ENCODE measurements around the gene EPN2. TPM values are rescaled to one million over a fixed set of nuclear protein-coding genes. Genes with fewer than 3 reads are reported as not detected.

EPN2 gene
- total RNA-seq, 1 experiment from 2014 or later, result 73.1 TPM

DNA sequence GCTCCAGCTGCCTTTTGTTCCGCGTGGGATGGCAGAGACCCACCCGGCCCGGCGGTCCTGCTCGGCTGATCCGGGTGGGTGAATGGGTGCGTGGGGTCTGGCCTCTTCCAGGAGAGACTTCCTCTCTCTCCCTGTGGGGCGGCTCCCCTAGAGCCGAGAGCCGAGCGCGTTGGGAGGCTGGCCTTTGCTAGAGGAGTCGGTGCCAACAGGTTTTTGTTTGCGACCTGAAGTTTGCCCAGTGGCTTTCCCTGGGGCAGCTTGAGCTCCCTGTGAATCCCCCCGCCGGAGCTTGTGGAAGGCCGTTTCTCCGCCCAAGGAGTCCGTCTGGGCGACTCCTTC lies 970 bp downstream of the EPN2 start:
- BruUV-seq (replicated peaks), result no TSS peak
- ATAC-seq (no peak), DNase-seq (ENCODE audit: low read depth, low spot score) (no peak)
- peaks cover 53% of the 10 kb centered on the region for H3K79me2 ChIP-seq (ENCODE audit: insufficient read depth, low read length)
- peak overlapping the region; percentile 94 for H3K9ac ChIP-seq (ENCODE audit: low read length)
- intact Hi-C loops (cut with micrococcal nuclease), result no loop called here
- H3K4me3 ChIP-seq (replicated peaks in 1 of 2; ENCODE audit: low read depth in 1 of 2, low read length in 2 of 2), result peak overlapping the region; percentile 95 to 99
- H2AFZ ChIP-seq (ENCODE audit: low read depth, low read length, poor library complexity, severe bottlenecking), result no peak overlapping the region
- ChIA-PET POLR2A (interaction anchor here (1.1 to 1.2 kb wide), 2 partner anchors 9 to 85 kb away, joined by 3 read pairs; no protein-coding TSS in a partner anchor), CTCF (no interaction called here), RAD21 (ENCODE audit: low non-redundant PET in 1 of 2, low total read pairs in 2 of 2, uncharacterized antibody in 2 of 2, unreplicated experiment in 2 of 2) (no interaction called here)
- no peaks in the 10 kb centered on the region for H4K20me1 ChIP-seq (ENCODE audit: insufficient read depth)
- H3K27me3 ChIP-seq (ENCODE audit: insufficient read depth, low read length), result no peaks in the 10 kb centered on the region
- H3K27ac ChIP-seq (ENCODE audit: low read depth, low read length), result peak overlapping the region; percentile 98
- peaks cover 0 to 7% of the 10 kb centered on the region in 2 experiments; a peak in 1 of 4 replicates for H3K36me3 ChIP-seq (ENCODE audit: control insufficient read depth in 1 of 2, insufficient read depth in 2 of 2, low read length in 2 of 2)
- no peaks in the 10 kb centered on the region for H3K9me2 ChIP-seq (ENCODE audit: insufficient read depth)
- H3K9me3 ChIP-seq (ENCODE audit: control insufficient read depth in 1 of 2, insufficient read depth in 1 of 2, low read depth in 1 of 2, low read length in 2 of 2), result no peaks in the 10 kb centered on the region
- peak overlapping the region; percentile 91 for H3K4me2 ChIP-seq (ENCODE audit: low read length)
- TF ChIP-seq CBX3 (IDR thresholded peaks at IDR 0.05; ENCODE audit: low read depth), result no peak
- no peak for TF ChIP-seq SRF (IDR thresholded peaks at IDR 0.05; ENCODE audit: low read depth)
- no peak for TF ChIP-seq TCF7L2 (IDR thresholded peaks at IDR 0.05; ENCODE audit: borderline replicate concordance, extremely low read depth, insufficient read depth, insufficient read length)
- no peak for TF ChIP-seq JUND (IDR thresholded peaks at IDR 0.05)
- TF ChIP-seq, protein P1, sequence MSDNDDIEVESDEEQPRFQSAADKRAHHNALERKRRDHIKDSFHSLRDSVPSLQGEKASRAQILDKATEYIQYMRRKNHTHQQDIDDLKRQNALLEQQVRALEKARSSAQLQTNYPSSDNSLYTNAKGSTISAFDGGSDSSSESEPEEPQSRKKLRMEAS (IDR thresholded peaks at IDR 0.05), result no peak
- no peak for TF ChIP-seq SIN3A (IDR thresholded peaks at IDR 0.05; ENCODE audit: low read depth)
- TF ChIP-seq EGR1 (IDR thresholded peaks at IDR 0.05; ENCODE audit: low read depth), result no peak
- no peak for TF ChIP-seq RAD21 (IDR thresholded peaks at IDR 0.05; ENCODE audit: low read depth)
- TF ChIP-seq EZH2phosphoT487 (IDR thresholded peaks at IDR 0.05; ENCODE audit: borderline replicate concordance), result no peak
- no peak for TF ChIP-seq ZFX (IDR thresholded peaks at IDR 0.05)
- TF ChIP-seq, protein P2, sequence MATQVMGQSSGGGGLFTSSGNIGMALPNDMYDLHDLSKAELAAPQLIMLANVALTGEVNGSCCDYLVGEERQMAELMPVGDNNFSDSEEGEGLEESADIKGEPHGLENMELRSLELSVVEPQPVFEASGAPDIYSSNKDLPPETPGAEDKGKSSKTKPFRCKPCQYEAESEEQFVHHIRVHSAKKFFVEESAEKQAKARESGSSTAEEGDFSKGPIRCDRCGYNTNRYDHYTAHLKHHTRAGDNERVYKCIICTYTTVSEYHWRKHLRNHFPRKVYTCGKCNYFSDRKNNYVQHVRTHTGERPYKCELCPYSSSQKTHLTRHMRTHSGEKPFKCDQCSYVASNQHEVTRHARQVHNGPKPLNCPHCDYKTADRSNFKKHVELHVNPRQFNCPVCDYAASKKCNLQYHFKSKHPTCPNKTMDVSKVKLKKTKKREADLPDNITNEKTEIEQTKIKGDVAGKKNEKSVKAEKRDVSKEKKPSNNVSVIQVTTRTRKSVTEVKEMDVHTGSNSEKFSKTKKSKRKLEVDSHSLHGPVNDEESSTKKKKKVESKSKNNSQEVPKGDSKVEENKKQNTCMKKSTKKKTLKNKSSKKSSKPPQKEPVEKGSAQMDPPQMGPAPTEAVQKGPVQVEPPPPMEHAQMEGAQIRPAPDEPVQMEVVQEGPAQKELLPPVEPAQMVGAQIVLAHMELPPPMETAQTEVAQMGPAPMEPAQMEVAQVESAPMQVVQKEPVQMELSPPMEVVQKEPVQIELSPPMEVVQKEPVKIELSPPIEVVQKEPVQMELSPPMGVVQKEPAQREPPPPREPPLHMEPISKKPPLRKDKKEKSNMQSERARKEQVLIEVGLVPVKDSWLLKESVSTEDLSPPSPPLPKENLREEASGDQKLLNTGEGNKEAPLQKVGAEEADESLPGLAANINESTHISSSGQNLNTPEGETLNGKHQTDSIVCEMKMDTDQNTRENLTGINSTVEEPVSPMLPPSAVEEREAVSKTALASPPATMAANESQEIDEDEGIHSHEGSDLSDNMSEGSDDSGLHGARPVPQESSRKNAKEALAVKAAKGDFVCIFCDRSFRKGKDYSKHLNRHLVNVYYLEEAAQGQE (IDR thresholded peaks at IDR 0.05; ENCODE audit: low read depth), result no peak
- no peak for TF ChIP-seq SP1 (IDR thresholded peaks at IDR 0.05; ENCODE audit: low read depth)
- no peak for TF ChIP-seq ELF1 (IDR thresholded peaks at IDR 0.05; ENCODE audit: borderline replicate concordance, low read depth)
- TF ChIP-seq YY1 (IDR thresholded peaks at IDR 0.05; ENCODE audit: extremely low read depth, insufficient replicate concordance, low read depth, low read length), result no peak
- TF ChIP-seq FOSL1 (IDR thresholded peaks at IDR 0.05; ENCODE audit: low read depth), result no peak
- no peak for TF ChIP-seq POLR2A (IDR thresholded peaks at IDR 0.05; ENCODE audit: borderline replicate concordance, extremely low read depth, insufficient read depth, insufficient read length)
- TF ChIP-seq ZNF274 (IDR thresholded peaks at IDR 0.05; ENCODE audit: low read depth, low read length), result no peak
- TF ChIP-seq, protein P3, sequence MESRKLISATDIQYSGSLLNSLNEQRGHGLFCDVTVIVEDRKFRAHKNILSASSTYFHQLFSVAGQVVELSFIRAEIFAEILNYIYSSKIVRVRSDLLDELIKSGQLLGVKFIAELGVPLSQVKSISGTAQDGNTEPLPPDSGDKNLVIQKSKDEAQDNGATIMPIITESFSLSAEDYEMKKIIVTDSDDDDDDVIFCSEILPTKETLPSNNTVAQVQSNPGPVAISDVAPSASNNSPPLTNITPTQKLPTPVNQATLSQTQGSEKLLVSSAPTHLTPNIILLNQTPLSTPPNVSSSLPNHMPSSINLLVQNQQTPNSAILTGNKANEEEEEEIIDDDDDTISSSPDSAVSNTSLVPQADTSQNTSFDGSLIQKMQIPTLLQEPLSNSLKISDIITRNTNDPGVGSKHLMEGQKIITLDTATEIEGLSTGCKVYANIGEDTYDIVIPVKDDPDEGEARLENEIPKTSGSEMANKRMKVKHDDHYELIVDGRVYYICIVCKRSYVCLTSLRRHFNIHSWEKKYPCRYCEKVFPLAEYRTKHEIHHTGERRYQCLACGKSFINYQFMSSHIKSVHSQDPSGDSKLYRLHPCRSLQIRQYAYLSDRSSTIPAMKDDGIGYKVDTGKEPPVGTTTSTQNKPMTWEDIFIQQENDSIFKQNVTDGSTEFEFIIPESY (IDR thresholded peaks at IDR 0.05; ENCODE audit: extremely low read depth, insufficient replicate concordance, low read length), result no peak
- no peak for TF ChIP-seq CEBPB (IDR thresholded peaks at IDR 0.05; ENCODE audit: low read depth)
- TF ChIP-seq, protein P4, sequence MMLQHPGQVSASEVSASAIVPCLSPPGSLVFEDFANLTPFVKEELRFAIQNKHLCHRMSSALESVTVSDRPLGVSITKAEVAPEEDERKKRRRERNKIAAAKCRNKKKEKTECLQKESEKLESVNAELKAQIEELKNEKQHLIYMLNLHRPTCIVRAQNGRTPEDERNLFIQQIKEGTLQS (IDR thresholded peaks at IDR 0.05), result no peak
- peaks cover 24 to 33% of the 10 kb centered on the region in 2 experiments for H3K4me1 ChIP-seq (ENCODE audit: control insufficient read depth in 1 of 2, insufficient read depth in 2 of 2, low read length in 2 of 2)
